ENCODE results near the gene MYH9. TPM values are rescaled to one million over a fixed set of nuclear protein-coding genes. Genes with fewer than 3 reads are reported as not detected.

The MYH9 gene
- total RNA-seq, 4 donors from 2014 or later: 215 to 1,171 (median 400) TPM

- no peaks in the 10 kb centered on the region for H3K36me3 ChIP-seq
- peak overlapping the region; percentile 95 to 100 for H3K27ac ChIP-seq
- no peak for DNase-seq
- H3K9me3 ChIP-seq: no peaks in the 10 kb centered on the region
- TF ChIP-seq POLR2A (IDR thresholded peaks at IDR 0.05) (no peak), CTCF (IDR thresholded peaks at IDR 0.05) (no peak)
- H3K4me1 ChIP-seq: peaks cover 21 to 61% of the 10 kb centered on the region in 2 donors
- intact Hi-C loops (cut with DNase I; ENCODE audit: low total_unique reads): no loop called here
- no peaks in the 10 kb centered on the region for H3K27me3 ChIP-seq
- no peak overlapping the region for H3K4me3 ChIP-seq
These were observed 50.2 kb downstream of the MYH9 start for GRCh38 chr22:36337365-36338130.

GRCh38 chr22:36336246-36337182 is 51.3 kb downstream of the MYH9 start:
- no peak for TF ChIP-seq CTCF (IDR thresholded peaks at IDR 0.05)
- TF ChIP-seq POLR2A (IDR thresholded peaks at IDR 0.05): no peak
- Histone ChIP-seq H3K4me1 (peaks cover 29 to 66% of the 10 kb centered on the region in 2 donors), H3K27me3 (no peaks in the 10 kb centered on the region), H3K4me3 (no peak overlapping the region), H3K27ac (peak overlapping the region; percentile 95 to 100), H3K9me3 (no peaks in the 10 kb centered on the region), H3K36me3 (no peaks in the 10 kb centered on the region)
- intact Hi-C loops (cut with DNase I; ENCODE audit: low total_unique reads): no loop called here
- no peak for DNase-seq

- TF ChIP-seq POLR2A (IDR thresholded peaks at IDR 0.05): no peak
- no peak for TF ChIP-seq CTCF (IDR thresholded peaks at IDR 0.05)
- H3K4me3 ChIP-seq: no peak overlapping the region
- intact Hi-C loops (cut with DNase I; ENCODE audit: low total_unique reads): no loop called here
- peaks cover 38 to 65% of the 10 kb centered on the region in 2 donors for H3K4me1 ChIP-seq
- H3K27ac ChIP-seq: peak overlapping the region; percentile 95 to 100
- no peaks in the 10 kb centered on the region for H3K36me3 ChIP-seq
- DNase-seq: no peak
- no peaks in the 10 kb centered on the region for H3K27me3 ChIP-seq
- no peaks in the 10 kb centered on the region for H3K9me3 ChIP-seq
These were observed 52.1 kb downstream of the MYH9 start for GRCh38 chr22:36335621-36336020.

- H3K27ac ChIP-seq: peak overlapping the region; percentile 95 to 100
- H3K36me3 ChIP-seq: no peaks in the 10 kb centered on the region
- intact Hi-C loops (cut with DNase I; ENCODE audit: low total_unique reads): loop anchor here (5.0 kb wide), 1 partner anchor 52 kb away; the partner anchor contains the start of gene MYH9
- H3K27me3 ChIP-seq: no peaks in the 10 kb centered on the region
- no peaks in the 10 kb centered on the region for H3K9me3 ChIP-seq
- peaks cover 43 to 70% of the 10 kb centered on the region in 2 donors for H3K4me1 ChIP-seq
- H3K4me3 ChIP-seq: no peak overlapping the region
- DNase-seq: no peak
- no peak for TF ChIP-seq POLR2A (IDR thresholded peaks at IDR 0.05)
- no peak for TF ChIP-seq CTCF (IDR thresholded peaks at IDR 0.05)
These were observed 52.8 kb downstream of the MYH9 start for GRCh38 chr22:36334821-36335603.
